GM12801 (cell line): Measurements from ENCODE around the gene PRKAR2B.

Source experiments
- TF ChIP-seq, protein P1 (sequence below): IDR thresholded peaks from one replicate; pipeline ENCODE4 v1.5.1; 2011; ENCODE audit warnings: control low read depth; ENCODE audit not compliant: insufficient read length; ENCODE audit errors: extremely low read depth

PRKAR2B gene

DNA sequence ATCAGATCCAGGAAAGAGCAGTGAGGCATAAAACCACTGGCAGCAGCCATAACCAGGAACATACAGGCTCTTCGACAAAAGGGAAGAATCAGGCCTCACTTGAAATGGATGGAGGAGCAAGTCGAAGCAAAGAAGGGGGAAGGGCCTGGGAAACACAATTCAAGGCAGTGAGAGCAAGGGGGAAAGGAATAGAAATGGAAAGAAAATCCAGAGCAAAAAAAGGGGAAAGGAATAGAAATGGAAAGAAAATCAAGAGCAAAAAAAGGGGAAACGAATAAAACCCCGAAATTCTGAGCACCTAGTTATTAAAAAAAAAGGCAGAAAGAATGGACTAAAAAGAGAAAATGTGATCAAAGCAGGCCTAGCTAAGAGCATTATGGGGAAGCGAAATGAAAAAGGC, 24.1 kb upstream of the PRKAR2B start:
- TF ChIP-seq, protein P1, sequence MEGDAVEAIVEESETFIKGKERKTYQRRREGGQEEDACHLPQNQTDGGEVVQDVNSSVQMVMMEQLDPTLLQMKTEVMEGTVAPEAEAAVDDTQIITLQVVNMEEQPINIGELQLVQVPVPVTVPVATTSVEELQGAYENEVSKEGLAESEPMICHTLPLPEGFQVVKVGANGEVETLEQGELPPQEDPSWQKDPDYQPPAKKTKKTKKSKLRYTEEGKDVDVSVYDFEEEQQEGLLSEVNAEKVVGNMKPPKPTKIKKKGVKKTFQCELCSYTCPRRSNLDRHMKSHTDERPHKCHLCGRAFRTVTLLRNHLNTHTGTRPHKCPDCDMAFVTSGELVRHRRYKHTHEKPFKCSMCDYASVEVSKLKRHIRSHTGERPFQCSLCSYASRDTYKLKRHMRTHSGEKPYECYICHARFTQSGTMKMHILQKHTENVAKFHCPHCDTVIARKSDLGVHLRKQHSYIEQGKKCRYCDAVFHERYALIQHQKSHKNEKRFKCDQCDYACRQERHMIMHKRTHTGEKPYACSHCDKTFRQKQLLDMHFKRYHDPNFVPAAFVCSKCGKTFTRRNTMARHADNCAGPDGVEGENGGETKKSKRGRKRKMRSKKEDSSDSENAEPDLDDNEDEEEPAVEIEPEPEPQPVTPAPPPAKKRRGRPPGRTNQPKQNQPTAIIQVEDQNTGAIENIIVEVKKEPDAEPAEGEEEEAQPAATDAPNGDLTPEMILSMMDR = no peak

DNA sequence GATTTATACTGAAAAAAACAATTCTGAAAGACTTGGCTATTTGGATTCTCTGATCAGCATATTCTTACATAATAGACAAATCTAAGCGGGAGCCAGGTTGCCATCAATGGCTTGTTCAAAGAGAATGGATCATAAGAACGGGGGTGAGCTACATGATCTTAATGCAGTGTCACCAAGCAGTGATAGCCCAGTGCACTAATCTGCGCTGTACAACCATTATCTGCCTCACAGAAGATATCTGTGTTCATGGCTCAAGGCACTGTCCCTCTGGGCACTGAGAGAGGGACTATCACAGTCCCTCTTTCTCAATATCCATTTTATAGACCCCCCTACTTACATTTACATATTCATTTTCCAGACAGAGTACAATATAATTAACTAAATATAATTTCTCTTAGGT, 22.9 kb upstream of the PRKAR2B start:
- TF ChIP-seq, protein P1 = no peak

DNA sequence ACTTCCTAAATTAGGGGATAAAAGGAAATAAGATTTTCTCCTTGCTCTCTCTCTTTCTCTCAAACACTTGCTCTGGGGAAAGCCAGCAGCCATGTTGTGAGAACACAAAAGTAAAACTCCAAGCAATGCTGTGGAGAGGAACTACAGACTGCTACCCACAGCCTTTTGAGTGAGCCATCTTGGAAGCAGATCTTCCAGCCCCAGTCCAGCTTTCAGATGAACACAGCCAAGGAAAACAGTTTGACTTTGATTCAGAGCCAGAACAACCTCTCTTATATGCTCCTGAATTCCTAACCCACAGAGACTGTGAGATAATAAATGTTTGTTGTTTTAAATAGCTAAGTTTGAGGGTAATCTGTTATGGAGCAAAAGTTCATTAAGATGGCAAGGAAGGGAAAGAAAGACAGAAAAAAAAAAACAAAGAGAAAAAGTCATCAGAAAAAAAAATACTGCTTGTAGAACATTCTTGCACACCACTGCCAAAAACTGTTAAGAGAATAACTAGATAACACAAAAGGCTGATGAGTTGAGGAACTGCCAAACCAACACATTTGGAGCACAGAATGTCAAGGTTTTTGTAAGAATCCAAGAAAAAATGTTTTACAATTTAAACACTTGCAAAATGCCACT, 20.9 kb upstream of the PRKAR2B start:
- TF ChIP-seq, protein P1 = no peak

DNA sequence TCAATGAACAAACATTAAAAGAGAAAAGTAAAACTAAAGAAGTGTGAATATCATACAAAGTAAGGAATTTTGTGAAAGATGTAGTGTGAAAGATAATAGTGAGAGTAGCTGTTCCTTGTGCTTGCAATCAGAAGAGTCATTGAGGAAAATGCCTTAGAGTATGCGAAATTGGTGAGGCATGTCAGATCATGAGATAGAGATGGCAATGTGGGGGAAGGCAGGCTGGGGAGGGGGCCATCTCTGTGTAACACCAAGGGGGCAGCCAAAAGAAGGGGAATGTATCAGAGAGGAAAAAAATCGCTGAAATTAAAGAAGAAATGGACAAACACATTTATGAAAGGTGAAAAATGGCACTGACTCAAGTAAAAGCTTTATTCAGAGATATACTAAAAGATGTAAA, 19.6 kb upstream of the PRKAR2B start:
- TF ChIP-seq, protein P1 = no peak

DNA sequence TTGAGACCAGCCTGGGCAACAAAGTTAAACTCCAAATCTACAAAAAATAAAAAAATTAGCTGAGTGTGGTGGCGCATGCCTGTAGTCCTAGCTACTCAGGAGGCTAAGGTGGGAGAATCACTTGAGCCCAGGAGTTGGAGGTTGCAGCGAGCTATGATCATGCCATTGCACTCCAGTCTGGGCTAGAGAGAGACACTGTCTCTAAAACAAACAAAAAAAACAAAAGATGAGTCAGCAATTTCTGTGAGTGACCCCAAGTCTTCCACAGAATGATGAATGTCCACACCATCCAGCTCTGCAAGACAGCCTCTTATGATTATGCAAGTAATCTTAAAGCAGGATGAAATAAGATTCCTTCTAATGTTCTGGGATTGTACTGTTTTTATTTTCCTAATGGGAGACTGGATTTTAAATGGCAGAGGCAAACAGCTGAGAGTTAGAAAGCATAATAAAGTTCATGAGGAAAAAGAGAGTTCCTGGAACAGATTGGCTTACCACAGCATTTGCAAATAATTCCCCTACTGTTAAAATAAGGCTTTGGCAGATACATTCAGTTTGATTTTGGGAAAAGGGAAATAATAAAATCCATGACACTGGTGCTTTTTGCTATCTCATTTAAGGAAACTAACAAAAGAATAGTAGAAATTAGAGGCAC, 18.9 kb upstream of the PRKAR2B start:
- TF ChIP-seq, protein P1 = no peak

DNA sequence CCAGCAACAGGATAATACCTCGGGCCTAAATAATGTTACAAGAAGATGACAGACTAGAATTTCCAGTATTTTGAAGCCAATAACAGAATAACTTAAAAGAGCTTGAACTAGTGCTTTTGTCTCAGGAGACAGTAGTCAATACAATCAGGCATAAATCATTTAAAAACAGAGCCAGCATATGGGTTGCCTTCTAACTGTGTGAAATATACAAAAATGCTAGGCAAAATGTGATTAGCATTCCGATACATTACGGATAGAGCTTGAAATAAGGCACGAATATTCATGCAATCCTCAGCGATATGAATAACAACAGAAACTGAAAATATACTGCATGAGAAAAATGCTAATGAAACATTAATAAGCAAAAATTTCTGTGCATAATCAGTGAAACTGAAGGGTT, 18.3 kb upstream of the PRKAR2B start:
- TF ChIP-seq, protein P1 = no peak

DNA sequence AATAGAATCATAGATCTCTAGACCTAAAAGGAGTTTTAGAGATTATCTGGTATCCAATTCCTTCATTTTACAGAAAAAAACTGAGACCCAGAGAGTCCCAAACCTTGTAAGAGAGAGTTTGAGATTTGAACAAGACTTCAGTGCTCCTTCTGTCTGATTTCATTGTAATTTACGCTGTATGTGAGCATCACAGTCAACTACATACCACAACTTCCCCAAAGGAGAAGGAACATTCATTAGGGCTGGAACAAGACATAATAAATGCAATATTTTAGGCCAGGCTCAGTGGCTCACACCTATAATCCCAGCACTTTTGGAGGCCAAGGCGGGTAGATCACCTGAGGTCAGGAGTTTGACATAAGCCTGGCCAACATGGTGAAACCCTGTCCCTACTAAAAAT, 17.3 kb upstream of the PRKAR2B start:
- TF ChIP-seq, protein P1 = no peak
